Measurements from ENCODE around the gene PRR19.
A peak's percentile ranks its signal among the peaks of the same experiment; 100 is the strongest.

Gene PRR19

DNA sequence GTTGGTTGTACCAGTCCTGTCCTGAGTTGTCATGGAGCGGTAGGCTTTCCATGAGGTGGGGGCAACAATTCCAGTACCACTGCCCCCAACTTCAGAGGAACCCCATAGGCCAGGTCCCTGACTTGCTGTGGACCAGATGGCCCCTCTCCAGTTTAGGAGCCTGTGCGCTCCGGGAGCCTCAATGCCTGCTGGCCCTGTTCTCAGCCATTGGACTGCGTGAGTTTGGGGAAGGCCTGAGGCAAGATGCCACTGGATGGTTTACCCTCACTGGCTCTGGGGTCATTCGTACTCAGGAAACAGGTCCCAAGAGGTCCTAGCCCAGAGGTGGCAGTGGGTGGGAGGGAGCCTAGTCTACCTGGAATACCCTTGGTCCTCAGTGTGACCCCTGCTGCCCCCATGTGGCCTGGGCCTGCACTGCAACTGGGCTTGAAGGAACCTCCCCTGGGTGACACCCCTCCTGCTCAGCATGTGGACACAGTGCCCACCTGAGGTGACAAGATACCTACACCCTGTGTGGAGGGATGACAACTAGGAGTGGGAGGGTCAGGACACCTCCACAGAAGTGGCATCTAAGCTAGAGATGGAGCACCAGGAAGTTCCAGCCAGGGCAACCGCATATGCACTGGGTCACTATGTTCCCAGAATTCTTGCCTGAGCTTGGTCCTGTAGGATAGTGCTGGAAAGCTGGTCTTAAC, 6.0 kb upstream of the PRR19 start:
- DNase-seq (ENCODE audit: low spot score), result peak; percentile 74

DNA sequence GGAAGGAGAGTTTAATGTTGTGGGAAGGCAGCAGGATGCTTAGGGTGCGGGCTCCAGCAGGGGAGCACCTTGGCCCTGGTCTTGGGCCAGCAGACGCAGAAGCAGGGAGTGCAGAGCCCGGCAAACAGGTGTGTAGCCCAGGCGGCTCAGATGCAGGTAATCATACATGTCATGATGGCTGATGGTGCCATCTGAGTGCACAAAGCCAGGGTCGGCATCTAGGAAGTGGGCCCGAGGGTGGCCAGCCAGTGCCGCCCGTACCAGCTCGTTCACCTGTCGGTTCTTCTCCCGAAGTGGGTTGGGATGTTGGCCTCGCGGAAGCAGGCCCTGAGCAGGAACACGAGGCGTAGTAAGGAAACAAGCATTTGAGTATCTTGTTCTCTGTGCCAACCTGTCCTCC, 4.9 kb upstream of the PRR19 start:
- DNase-seq (ENCODE audit: low spot score), result no peak

DNA sequence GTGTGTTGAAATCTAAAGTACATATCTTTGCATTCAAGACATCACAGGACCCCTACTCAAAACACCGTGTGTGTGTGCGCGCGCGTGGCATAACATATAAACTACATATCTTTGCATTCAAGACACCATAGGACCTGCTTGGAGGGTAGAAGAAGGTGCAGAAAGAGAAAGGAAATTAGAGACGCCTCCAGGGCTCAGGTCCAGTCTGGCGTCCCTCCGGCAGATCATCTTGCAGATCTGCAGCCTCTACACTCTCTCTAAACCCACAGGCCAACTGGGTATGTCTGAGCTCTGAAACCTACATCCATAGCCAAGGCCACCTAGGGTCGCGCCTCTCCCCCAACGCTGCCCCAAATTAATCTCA, 1.2 kb downstream of the PRR19 start:
- DNase-seq (ENCODE audit: low spot score), result no peak

DNA sequence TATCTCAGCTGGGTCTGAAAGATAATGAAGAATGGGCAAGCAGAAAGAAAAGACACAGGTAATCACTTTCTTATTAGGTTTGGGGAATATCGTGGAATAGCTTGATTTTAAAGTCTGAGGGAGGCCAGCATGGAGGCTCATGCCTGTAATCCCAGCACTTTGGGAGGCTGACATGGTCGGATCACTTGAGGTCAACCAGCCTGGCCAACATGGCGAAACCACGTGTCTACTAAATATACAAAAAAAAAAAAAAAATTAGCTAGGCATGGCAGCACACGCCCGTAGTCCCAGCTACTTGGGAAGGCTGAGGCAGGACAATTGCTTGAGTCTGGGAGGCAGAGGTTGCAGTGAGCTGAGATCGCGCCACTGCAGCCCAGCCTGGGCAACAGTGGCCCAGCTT, 1.9 kb downstream of the PRR19 start:
- DNase-seq (ENCODE audit: low spot score), result no peak

DNA sequence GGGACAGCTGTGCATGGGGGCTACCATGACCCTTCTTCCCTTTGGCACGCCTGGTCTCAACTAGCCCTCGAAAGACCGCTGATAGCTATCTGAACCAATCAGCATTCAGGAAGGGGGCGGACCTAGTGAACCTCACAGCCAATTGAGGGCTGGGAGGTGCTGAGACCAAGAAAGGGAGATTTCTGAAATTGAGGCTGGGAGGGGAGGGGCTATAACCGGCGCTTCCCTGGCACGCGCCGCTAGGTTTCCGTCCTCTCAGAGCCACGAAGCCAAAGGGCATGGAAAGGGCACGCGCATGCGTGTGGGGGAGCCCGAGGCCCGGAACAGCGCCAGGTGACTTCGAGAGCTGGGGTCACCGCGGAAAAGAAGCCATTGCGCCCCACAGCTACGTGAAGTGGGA, 4.7 kb downstream of the PRR19 start:
- DNase-seq (ENCODE audit: low spot score), result no peak

DNA sequence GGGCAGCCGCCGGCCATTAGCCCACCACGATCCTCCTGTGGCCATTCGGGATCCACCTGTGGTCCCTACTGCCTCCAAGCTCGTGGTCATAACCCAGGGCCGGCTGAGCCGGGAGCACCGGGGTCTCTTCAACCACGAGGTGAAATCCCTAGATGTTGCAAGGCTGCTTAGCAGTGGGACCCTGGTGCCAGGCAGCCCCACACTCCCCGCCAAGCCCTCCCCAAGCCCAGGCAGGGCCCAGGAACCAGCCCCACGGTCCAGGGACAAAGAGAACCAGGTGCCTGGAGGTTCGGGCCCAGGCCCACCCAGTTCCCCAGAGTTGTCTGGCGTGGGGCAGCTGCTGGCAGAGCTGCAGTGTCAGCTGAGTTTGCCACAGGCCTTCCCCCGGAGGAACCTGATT, 7.8 kb downstream of the PRR19 start:
- DNase-seq (ENCODE audit: low spot score), result no peak

DNA sequence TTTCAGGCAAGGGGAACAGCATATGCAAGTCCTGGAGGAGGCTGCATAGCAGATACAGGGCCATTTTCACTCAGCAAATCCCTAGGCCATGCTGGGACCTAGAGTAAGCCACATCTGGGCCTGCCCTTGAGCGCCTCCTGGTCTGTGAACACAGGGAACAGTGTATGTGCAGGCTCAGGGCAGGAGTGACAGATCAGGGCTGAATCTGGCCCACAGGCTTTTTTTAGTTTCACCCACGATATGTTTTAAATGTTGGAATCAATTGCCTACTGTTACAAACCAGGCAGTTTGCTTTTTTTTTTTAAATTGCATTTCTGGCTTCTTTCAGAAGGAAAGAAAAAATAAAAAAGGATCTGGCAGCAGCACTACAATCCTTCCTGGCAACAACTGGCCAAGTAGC, 9.7 kb downstream of the PRR19 start:
- no peak for DNase-seq (ENCODE audit: low spot score)

DNA sequence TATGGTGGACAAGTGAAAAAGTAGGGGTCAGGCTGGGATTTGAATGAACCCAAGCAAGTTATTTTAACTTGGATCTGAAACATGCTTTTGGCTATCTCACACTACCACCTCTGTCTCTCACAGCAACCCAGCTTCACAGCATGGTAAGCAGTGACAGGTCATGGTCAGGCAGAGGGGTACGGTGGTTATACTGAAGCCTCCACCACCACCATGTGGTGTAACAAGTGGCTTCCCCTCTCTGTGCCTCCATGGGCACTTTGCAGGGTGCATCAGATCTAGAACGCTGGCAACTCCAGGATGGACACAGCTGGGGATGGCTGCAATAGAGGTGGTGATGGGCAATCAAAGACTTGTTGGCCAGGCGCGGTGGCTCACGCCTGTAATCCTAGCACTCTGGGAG, 10.4 kb downstream of the PRR19 start:
- DNase-seq (ENCODE audit: low spot score), result no peak

DNA sequence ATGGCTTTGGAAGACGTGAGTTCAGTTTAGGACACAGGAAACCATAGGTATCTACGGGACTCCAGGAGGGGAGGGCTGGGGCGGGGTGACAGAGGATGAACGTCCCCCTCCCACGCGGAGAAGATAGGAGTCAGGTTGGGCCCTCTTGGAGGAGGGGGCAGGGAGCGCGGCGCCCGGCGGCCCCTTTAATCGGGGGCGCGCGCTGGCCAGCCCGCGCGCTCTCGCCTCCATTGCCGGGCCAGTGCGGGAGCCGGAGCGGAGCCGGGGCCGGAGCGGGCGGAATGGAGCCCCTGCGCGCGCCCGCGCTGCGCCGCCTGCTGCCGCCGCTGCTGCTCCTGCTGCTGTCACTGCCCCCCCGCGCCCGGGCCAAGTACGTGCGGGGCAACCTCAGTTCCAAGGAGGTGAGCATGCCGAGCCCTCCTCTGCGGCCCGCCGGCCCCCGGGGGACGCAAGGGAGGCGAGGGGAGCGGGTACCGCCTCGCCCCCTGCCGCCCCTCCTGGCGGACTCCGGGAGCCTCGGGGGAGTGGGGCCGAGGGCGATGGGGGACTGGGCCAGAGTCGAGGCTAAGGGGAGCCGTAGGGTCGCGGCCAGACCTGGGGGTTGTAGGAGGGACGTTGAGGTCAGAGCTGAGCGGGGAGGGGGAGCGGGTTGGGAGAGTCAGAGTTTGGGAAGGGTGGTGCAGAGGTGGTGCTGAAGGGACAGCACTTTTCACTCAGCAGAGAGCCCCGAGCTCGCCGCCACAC, 11.3 kb downstream of the PRR19 start, which contains the start of gene TMEM145:
TMEM145 (plus strand) TSS at position 214 of the 744 bp plus-strand sequence; CDS start at position 282, 68 bp downstream.
- DNase-seq (ENCODE audit: low spot score), result peak; percentile 88

DNA sequence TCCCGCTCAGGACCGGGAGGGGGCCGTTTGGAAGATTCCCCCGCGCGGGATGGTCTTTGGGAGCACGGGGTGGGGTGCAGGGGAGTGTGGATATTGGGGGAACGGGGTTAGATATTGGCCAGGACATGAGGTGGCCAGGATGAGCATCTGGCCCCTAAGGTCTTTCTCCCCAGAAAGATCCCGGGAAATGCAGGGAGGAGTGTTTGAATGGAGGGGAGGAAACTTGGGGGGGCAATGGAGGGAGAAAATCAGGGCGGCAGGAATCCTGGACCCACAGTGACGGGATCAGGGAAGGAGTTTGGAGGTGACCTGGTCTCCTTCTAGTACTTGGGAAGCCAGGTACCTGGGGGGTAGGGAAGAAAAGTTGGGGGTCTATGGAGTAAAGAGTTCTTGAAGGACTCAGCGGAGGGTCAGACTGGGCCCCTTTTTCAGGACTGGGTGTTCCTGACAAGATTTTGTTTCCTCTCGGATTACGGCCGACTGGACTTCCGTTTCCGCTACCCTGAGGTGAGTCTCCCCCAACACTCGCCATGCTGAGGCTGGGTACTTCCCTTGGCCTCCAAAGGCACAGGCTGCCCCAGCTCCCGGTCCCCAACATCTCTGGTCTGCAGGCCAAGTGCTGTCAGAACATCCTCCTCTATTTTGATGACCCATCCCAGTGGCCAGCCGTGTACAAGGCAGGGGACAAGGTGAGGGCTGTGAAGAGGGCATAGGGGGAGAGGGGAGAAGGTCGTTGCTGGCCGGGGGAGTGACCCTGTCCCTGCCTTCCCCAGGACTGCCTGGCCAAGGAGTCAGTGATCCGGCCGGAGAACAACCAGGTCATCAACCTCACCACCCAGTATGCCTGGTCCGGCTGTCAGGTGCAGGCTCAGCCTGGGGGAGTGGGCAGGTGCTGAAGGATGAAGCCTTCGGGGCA, 12.2 kb downstream of the PRR19 start:
- DNase-seq (ENCODE audit: low spot score), result no peak

DNA sequence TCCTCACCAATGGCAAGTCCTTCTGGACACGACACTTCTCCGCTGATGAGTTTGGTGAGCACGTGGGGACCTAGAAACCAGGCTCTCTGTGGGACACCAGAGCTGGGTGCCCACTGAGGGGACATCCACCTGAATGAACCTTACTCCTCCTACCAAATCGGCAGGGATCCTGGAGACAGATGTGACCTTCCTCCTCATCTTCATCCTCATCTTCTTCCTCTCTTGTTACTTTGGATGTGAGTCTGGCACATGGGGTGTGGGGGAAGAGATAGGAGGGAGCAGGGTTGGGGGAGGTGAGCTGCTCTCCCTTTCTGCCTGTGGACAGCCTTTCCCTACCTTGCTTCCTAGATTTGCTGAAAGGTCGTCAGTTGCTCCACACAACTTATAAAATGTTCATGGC, 13.1 kb downstream of the PRR19 start:
- no peak for DNase-seq (ENCODE audit: low spot score)

DNA sequence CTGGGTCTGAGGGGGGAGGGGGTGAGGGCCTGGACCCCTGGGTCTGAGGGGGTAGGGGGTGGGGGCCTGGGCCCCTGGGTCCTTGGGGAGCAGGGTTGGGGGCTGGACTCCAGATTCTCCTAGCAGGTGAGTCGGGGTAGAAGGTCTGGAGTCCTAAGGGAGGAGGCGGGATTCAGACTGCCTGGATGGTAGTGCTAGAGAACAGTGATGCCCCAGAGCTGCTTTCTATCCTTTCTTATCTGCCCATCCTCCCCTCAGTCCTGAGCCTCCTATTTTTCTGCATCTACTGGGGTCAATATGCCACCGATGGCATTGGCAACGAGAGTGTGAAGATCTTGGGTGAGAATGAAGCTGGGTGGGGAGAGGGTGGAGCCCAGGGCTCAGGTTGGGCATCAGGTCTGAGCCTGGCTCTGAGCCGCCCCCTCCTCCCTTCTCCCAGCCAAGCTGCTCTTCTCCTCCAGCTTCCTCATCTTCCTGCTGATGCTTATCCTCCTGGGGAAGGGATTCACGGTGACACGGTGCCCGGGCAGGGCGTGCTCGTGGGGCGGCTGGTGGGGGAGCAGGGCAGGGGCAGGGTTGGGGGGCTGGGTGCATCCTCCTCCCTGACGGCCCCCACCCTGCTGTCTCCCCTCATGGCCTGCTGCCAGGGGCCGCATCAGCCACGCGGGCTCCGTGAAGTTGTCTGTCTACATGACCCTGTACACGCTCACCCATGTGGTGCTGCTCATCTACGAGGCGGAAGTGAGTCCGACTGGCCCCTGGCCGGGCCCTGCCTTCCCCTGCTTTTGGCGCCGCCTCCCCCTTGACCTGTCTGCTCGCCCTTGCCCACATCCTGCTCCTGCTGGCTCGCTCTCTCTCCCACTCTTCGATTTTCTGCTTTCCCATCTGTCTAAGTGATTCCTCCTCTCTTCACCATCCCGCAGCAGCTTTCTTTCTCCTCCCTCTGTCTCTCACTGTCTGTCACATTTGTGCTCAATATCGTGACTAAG, 14.6 kb downstream of the PRR19 start:
- DNase-seq (ENCODE audit: low spot score), result peak; percentile 50

DNA sequence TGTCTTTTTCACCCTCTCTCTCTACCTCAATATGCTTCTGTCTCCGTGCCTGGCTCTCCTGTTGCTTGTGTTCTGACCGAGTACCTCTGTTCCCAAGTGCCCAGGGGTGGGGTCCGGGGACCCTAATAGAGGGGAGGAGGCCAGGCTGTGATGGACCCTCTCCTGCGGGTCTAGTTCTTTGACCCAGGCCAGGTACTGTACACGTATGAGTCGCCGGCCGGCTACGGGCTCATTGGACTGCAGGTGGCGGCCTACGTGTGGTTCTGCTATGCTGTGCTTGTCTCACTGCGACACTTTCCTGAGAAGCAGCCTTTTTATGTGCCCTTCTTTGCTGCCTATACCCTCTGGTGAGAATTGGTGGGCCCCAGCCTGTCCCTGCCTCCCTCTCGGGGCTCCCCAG, 15.6 kb downstream of the PRR19 start:
- DNase-seq (ENCODE audit: low spot score), result no peak

DNA sequence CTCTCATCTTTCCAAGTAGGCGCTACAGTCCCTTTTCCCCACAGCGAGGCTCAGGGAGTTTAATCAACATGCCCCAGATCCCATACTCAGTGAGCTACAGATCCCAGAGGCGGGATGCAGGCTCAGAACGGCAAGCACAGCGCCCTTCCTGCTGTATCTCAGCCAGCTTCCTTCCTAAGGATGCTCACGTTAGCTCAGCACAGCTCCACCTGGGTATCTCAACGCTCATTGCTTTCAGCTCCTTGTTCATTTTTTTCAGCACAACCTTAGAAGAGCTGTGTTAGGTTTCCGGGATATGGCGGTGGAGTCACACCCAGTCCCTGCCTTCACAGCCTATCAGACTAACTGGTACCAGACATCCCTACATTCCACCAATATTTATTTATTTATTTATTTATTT, 20.4 kb downstream of the PRR19 start:
- no peak for DNase-seq (ENCODE audit: low spot score)

DNA sequence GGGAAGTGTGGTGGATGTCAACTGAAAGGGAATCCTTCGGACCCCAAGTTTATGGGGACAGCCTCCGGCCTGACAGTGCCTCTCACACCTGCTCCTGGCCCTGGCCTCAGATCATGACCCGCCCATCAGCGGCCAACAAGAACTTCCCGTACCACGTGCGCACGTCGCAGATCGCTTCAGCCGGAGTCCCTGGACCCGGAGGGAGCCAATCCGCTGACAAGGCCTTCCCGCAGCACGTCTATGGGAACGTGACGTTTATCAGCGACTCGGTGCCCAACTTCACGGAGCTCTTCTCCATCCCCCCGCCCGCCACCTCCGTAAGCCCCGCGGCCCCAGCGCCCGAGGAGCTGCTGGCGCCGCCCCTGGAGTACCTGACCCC, 21.5 kb downstream of the PRR19 start:
- no peak for DNase-seq (ENCODE audit: low spot score)

DNA sequence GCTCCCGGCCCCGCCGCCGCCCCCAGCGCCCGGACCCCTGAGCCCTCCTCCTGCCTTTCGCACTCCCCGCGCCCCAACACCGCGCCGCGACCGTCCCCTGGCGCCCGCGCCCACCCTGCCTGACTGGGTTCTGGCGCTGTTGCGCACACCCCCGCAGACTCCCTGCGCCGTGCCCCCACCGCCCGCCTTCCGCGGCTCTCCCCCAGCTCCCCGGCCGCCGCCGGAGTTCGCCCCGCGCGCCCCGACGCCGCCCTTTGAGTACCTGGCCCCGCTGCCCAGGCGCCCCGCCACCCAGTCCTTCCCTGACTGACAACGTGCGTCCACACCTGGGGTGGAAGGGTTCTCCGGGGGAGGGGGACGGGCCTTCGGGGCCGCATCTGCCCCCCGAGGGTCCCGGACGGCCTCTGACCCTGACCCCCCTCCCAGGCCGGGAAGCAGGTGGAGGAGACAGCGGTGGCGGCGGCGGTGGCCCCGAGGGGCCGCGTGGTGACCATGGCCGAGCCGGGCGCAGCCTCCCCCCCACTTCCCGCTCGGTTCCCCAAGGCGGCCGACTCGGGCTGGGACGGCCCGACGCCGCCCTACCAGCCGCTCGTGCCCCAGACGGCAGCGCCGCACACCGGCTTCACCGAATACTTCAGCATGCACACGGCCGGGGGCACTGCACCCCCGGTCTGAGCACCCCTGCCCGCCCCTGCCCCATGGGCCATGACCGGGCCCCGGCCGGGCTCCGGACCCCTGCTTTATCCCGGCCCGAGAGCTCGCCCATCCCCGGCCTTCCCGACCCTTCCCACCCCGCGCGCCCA, 22.1 kb downstream of the PRR19 start:
- DNase-seq (ENCODE audit: low spot score), result no peak

DNA sequence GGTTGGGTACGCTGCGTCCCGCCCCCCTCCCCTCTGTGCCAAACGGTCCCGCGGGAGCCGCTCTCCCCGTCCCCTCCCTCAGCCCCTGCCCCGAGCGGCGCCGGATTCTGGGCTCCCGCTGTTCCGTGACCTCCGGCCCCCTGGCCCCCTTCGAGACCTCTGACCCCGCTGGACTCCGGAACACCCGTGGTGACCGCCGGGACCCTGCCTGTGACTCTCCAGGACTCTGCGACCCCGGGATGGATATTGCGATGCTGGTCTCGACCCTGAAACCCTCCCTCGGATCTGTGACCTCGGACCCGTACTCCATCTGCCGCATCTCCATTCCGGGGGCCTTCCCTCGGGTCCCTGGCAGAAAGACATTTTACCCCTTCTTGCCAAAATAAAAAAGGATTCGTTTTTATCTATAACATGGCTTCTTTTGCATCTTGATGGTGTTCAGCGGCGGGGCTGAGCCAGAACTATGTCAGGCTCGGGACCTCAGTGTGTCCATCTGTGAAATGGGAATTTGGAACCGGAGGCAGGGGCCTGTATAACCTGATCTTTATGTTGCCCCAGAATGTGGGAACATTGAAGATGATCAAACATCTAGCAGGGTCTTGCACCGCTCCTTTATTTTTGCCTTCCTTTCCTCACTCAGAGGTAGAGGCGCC, 22.8 kb downstream of the PRR19 start:
- no peak for DNase-seq (ENCODE audit: low spot score)

DNA sequence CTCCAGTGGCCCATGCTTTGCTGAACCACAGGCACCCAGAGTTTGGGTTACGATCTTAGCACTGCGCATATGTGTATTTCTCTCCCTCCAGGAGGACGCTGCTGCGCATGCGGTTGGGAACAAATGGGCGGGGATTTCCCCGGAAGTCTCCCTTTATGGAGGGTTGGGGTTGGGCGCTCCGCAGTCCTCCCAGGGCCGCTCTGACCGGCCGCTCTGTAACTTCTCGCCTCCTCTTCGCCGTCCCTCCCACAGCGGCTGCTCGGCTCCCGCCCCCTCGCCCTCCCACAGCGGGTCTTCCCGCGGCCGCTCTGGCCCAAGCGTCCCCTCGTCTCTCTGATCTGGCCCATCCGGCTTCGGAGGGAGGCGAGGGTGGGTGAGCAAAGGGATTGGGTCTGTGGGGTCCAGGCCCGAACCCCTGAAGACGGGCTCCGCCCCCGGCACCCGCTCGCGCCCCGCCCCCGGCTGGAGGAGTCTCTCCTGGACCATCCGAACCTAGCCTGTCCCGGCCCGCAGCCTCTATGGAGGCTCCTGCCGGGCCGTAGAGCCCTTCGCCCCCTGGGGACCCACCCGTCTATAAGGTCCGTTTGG, 23.5 kb downstream of the PRR19 start, which contains the start of gene MEGF8:
MEGF8 (plus strand) TSS at position 328 of the 588 bp plus-strand sequence. CDS start 609 bp downstream, outside the sequence.
- DNase-seq (ENCODE audit: low spot score), result peak; percentile 99

DNA sequence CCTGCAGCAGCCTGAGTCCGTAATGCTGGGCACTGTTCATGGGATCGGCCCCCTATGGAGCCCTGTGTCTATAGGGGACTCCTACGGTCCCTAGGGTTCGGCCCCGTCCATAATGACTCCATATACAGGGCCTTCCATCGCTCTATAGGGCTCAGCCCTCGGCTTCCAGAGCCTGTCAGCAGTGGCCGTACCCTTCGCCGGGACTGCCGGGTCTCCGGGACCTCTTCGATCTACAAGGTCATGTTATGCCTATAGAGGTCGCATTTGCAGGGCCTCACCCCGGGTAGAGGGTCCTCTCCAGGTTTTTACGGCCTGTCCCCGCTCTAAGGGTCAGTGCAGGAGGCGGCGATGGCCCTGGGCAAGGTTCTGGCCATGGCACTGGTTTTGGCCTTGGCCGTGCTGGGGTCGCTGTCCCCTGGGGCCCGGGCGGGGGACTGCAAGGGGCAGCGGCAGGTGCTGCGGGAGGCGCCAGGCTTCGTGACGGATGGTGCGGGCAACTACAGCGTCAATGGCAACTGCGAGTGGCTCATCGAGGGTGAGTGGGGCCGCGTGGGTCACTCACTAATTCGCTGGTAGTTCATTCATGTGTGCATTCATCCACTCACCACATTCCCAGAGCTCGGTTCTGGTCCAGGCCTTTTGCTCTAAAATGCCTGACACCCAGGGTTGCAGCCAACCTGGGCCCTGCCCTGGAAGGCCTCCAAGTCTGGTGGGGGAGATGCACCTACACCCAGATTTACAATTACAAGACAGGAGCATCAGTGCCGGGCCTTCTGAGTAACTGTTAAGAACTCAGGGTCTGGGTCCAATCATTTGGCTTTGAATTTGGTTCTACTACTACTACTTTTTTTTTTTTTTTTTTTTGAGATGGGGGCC, 24.2 kb downstream of the PRR19 start:
- no peak for DNase-seq (ENCODE audit: low spot score)
